ENCODE measurements around the gene PDSS2. TPM values are rescaled to one million over a fixed set of nuclear protein-coding genes. Genes with fewer than 3 reads are reported as not detected.
"Not testable (repeated sequence)": the region's sequence is repeated elsewhere in the genome, so short reads cannot be mapped to it uniquely, and the experiment has no call there.

The PDSS2 gene
- total RNA-seq, 1 donor from 2014 or later, result 12.4 TPM

GRCh38 chr6:107154131-107154800, 305.1 kb downstream of the PDSS2 start:
- no peak overlapping the region for H3K27ac Mint-ChIP-seq (ENCODE audit: unreplicated experiment)
- no peak for DNase-seq (ENCODE audit: extremely low spot score, unreplicated experiment)
- no peaks in the 10 kb centered on the region for H3K9me3 Mint-ChIP-seq (ENCODE audit: unreplicated experiment)
- no peaks in the 10 kb centered on the region for H3K36me3 Mint-ChIP-seq (ENCODE audit: unreplicated experiment)
- no peaks in the 10 kb centered on the region for H3K4me1 Mint-ChIP-seq (ENCODE audit: unreplicated experiment)
- no peaks in the 10 kb centered on the region for H3K27me3 Mint-ChIP-seq (ENCODE audit: unreplicated experiment)
- H3K4me3 Mint-ChIP-seq (ENCODE audit: unreplicated experiment), result no peak overlapping the region
- TF ChIP-seq CTCF (IDR thresholded peaks at IDR 0.05), result no peak

DNA sequence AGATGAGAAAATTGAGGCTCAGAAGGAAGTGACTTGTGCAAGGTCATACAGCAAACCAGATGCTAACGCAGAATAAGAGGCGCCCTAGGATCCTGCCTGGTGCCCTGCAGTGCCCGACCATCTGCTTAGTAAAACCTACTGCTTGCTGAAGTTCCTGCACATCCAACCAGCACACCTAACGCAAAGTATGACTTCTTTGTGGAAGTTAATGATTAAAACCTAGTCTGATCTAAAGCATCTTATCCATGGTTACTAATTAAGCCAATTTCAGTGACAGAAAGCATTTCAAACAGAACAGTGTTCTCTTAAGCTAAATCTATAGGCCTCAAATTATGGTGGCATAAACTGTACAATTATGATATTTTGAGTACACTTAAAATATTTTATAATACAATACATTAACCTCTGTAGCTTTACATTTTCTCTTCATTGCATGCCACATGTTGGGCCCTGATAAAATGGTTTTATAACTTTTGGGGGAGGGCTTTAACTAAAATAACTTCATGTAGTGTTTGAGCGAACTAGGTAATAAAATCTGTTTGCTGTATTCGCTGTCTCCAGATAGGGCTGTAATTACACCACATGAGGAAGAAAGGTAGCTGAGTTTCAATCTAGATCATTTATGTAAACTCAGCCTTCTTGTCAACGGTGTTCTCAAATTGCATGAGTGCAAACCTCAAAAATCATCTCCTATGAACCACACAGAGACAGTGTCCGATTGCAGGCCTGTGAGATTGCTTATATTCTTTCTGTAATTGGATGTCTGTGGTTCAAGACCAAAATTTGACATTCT, 306.5 kb downstream of the PDSS2 start:
- Mint-ChIP-seq H3K4me1 (ENCODE audit: unreplicated experiment) (no peaks in the 10 kb centered on the region), H3K9me3 (ENCODE audit: unreplicated experiment) (no peaks in the 10 kb centered on the region), H3K4me3 (ENCODE audit: unreplicated experiment) (no peak overlapping the region), H3K36me3 (ENCODE audit: unreplicated experiment) (no peaks in the 10 kb centered on the region), H3K27me3 (ENCODE audit: unreplicated experiment) (no peaks in the 10 kb centered on the region), H3K27ac (ENCODE audit: unreplicated experiment) (no peak overlapping the region)
- no peak for TF ChIP-seq CTCF (IDR thresholded peaks at IDR 0.05)
- no peak for DNase-seq (ENCODE audit: extremely low spot score, unreplicated experiment)

GRCh38 chr6:107144666-107145065, 314.7 kb downstream of the PDSS2 start:
- H3K27me3 Mint-ChIP-seq (ENCODE audit: unreplicated experiment), result no peaks in the 10 kb centered on the region
- H3K9me3 Mint-ChIP-seq (ENCODE audit: unreplicated experiment), result no peaks in the 10 kb centered on the region
- no peak overlapping the region for H3K27ac Mint-ChIP-seq (ENCODE audit: unreplicated experiment)
- TF ChIP-seq CTCF (IDR thresholded peaks at IDR 0.05), result no peak
- no peak for DNase-seq (ENCODE audit: extremely low spot score, unreplicated experiment)
- no peaks in the 10 kb centered on the region for H3K4me1 Mint-ChIP-seq (ENCODE audit: unreplicated experiment)
- H3K4me3 Mint-ChIP-seq (ENCODE audit: unreplicated experiment), result no peak overlapping the region
- no peaks in the 10 kb centered on the region for H3K36me3 Mint-ChIP-seq (ENCODE audit: unreplicated experiment)

- Mint-ChIP-seq H3K4me1 (ENCODE audit: unreplicated experiment) (no peaks in the 10 kb centered on the region), H3K27me3 (ENCODE audit: unreplicated experiment) (no peaks in the 10 kb centered on the region), H3K27ac (ENCODE audit: unreplicated experiment) (no peak overlapping the region), H3K4me3 (ENCODE audit: unreplicated experiment) (no peak overlapping the region), H3K36me3 (ENCODE audit: unreplicated experiment) (no peaks in the 10 kb centered on the region), H3K9me3 (ENCODE audit: unreplicated experiment) (no peaks in the 10 kb centered on the region)
- TF ChIP-seq CTCF (IDR thresholded peaks at IDR 0.05), result no peak
- DNase-seq (ENCODE audit: extremely low spot score, unreplicated experiment), result no peak
Observed at GRCh38 chr6:107144014-107144413, 315.4 kb downstream of the PDSS2 start.

GRCh38 chr6:107140581-107140980, 318.8 kb downstream of the PDSS2 start:
- H3K4me1 Mint-ChIP-seq (ENCODE audit: unreplicated experiment), result no peaks in the 10 kb centered on the region
- TF ChIP-seq CTCF (IDR thresholded peaks at IDR 0.05), result no peak
- no peak for DNase-seq (ENCODE audit: extremely low spot score, unreplicated experiment)
- no peaks in the 10 kb centered on the region for H3K27me3 Mint-ChIP-seq (ENCODE audit: unreplicated experiment)
- H3K27ac Mint-ChIP-seq (ENCODE audit: unreplicated experiment), result no peak overlapping the region
- no peaks in the 10 kb centered on the region for H3K9me3 Mint-ChIP-seq (ENCODE audit: unreplicated experiment)
- no peaks in the 10 kb centered on the region for H3K36me3 Mint-ChIP-seq (ENCODE audit: unreplicated experiment)
- no peak overlapping the region for H3K4me3 Mint-ChIP-seq (ENCODE audit: unreplicated experiment)

GRCh38 chr6:107136324-107136723, 323.0 kb downstream of the PDSS2 start:
- not testable (repeated sequence) for H3K27me3 Mint-ChIP-seq (ENCODE audit: unreplicated experiment); H3K4me3 Mint-ChIP-seq (ENCODE audit: unreplicated experiment); H3K4me1 Mint-ChIP-seq (ENCODE audit: unreplicated experiment); H3K27ac Mint-ChIP-seq (ENCODE audit: unreplicated experiment); DNase-seq (ENCODE audit: extremely low spot score, unreplicated experiment); H3K36me3 Mint-ChIP-seq (ENCODE audit: unreplicated experiment); H3K9me3 Mint-ChIP-seq (ENCODE audit: unreplicated experiment)

- H3K27ac Mint-ChIP-seq (ENCODE audit: unreplicated experiment); H3K36me3 Mint-ChIP-seq (ENCODE audit: unreplicated experiment); H3K4me1 Mint-ChIP-seq (ENCODE audit: unreplicated experiment); H3K27me3 Mint-ChIP-seq (ENCODE audit: unreplicated experiment); H3K9me3 Mint-ChIP-seq (ENCODE audit: unreplicated experiment); DNase-seq (ENCODE audit: extremely low spot score, unreplicated experiment); H3K4me3 Mint-ChIP-seq (ENCODE audit: unreplicated experiment): not testable (repeated sequence)
Observed at GRCh38 chr6:107135048-107135680, 324.2 kb downstream of the PDSS2 start.

Measured in osteocyte (in vitro differentiated cells).